ENCODE measurements around the gene MCF2L2.

DNA sequence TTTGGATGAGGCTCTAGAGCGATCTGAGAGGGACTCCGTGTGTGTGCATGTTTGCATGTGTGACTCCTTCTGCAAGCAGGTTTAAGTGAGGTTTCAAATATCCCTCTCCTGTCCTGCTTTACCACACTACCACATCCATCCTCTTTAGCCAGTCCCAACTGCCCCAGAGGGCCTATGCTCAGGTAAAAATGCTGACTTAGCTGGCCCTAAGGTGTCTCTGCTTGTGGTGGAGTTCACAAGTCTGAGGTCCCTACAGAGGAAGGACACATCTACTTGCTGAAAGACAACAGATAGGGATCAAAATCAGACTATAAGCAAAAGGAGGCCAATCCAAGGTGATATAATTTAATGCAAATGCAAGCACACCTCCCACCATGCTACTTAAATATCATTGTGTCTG lies 88.2 kb downstream of the MCF2L2 start:
- TF ChIP-seq, protein P1, sequence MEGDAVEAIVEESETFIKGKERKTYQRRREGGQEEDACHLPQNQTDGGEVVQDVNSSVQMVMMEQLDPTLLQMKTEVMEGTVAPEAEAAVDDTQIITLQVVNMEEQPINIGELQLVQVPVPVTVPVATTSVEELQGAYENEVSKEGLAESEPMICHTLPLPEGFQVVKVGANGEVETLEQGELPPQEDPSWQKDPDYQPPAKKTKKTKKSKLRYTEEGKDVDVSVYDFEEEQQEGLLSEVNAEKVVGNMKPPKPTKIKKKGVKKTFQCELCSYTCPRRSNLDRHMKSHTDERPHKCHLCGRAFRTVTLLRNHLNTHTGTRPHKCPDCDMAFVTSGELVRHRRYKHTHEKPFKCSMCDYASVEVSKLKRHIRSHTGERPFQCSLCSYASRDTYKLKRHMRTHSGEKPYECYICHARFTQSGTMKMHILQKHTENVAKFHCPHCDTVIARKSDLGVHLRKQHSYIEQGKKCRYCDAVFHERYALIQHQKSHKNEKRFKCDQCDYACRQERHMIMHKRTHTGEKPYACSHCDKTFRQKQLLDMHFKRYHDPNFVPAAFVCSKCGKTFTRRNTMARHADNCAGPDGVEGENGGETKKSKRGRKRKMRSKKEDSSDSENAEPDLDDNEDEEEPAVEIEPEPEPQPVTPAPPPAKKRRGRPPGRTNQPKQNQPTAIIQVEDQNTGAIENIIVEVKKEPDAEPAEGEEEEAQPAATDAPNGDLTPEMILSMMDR (IDR thresholded peaks at IDR 0.05): no peak
- TF ChIP-seq POLR2AphosphoS5 (IDR thresholded peaks at IDR 0.05) (no peak), POLR2A (IDR thresholded peaks at IDR 0.05) (no peak), EP300 (IDR thresholded peaks at IDR 0.05) (no peak)
